WERI-Rb-1 (cell line): ENCODE data around the gene TTC28.

Experiments
- DNase-seq: peaks from one replicate; pipeline ENCODE4 v3.0.0-alpha.2; 2020
- H3K27ac ChIP-seq: fragments of 250-450 bp; sonication (Bioruptor Pico); 2 replicates; pipeline ENCODE4 v1.5.1; 2020; ENCODE audit warnings: mild to moderate bottlenecking, moderate library complexity
- H3K27me3 ChIP-seq: fragments of 250-450 bp; sonication (Bioruptor Pico); 2 replicates; pipeline ENCODE4 v1.5.1; 2021; ENCODE audit warnings: mild to moderate bottlenecking, low read depth, moderate library complexity; ENCODE audit not compliant: insufficient read depth, severe bottlenecking
- H3K36me3 ChIP-seq: fragments of 250-450 bp; sonication (Bioruptor Pico); 2 replicates; pipeline ENCODE4 v1.5.1; 2020; ENCODE audit warnings: mild to moderate bottlenecking, moderate library complexity
- H3K4me3 ChIP-seq: 2 replicates; pipeline ENCODE4 v1.5.1; 2011; ENCODE audit warnings: low read depth, mild to moderate bottlenecking, control low read depth, low read length
- H3K9me3 ChIP-seq: fragments of 250-450 bp; sonication (Bioruptor Pico); 2 replicates; pipeline ENCODE4 v1.5.1; 2021; ENCODE audit warnings: mild to moderate bottlenecking, moderate library complexity; ENCODE audit not compliant: severe bottlenecking
- TF ChIP-seq, protein P1 (sequence below): IDR thresholded peaks from 2 replicates; pipeline ENCODE4 v1.5.1; 2011; ENCODE audit warnings: low read depth, mild to moderate bottlenecking, control low read depth, inconsistent platforms, low read length

TTC28 gene

DNA sequence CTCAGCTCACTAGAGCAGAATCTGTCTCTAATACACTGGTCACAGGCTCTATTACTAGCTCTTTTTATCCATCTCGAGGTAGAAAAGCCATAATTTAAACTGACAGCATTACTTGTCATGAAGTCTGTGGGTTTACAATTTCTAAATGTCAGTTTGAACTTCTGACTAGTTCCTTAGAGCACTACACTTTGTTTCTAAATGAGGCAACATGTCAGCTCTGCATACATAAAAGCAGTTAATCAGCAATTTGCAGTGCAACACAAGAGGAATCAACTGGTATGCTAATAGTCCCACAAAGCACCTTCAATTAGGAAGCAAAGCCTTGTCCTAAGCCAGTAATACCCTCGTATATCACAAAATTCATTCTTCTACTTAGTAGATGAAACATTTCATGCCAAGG is 321.3 kb downstream of the TTC28 start:
- no peak for DNase-seq
- H3K36me3 ChIP-seq, result no peaks in the 10 kb centered on the region
- TF ChIP-seq, protein P1, sequence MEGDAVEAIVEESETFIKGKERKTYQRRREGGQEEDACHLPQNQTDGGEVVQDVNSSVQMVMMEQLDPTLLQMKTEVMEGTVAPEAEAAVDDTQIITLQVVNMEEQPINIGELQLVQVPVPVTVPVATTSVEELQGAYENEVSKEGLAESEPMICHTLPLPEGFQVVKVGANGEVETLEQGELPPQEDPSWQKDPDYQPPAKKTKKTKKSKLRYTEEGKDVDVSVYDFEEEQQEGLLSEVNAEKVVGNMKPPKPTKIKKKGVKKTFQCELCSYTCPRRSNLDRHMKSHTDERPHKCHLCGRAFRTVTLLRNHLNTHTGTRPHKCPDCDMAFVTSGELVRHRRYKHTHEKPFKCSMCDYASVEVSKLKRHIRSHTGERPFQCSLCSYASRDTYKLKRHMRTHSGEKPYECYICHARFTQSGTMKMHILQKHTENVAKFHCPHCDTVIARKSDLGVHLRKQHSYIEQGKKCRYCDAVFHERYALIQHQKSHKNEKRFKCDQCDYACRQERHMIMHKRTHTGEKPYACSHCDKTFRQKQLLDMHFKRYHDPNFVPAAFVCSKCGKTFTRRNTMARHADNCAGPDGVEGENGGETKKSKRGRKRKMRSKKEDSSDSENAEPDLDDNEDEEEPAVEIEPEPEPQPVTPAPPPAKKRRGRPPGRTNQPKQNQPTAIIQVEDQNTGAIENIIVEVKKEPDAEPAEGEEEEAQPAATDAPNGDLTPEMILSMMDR, result no peak
- no peak overlapping the region for H3K4me3 ChIP-seq
- H3K27ac ChIP-seq, result no peak overlapping the region
- H3K27me3 ChIP-seq, result no peaks in the 10 kb centered on the region
- peaks cover 5% of the 10 kb centered on the region for H3K9me3 ChIP-seq

DNA sequence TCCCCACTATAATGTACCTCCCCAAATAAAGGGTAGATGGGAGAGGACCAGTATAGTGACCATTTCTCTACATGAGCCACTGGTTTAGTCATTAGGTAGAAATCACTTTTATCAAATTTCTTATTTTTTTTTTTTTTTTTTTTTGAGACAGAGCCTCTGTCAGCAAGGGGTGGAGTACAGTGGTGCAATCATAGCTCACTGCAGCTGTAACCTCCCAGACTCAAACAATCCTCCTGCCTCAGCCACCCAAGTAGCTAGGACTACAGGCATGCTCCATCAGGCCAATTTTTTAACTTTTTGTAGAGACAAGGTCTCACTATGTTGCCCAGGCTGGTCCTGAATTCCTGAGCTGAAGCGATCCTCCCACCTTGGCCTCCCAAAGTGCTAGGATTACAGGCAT is 322.4 kb downstream of the TTC28 start:
- H3K36me3 ChIP-seq, result no peaks in the 10 kb centered on the region
- no peaks in the 10 kb centered on the region for H3K9me3 ChIP-seq
- TF ChIP-seq, protein P1, result no peak
- no peak overlapping the region for H3K27ac ChIP-seq
- no peaks in the 10 kb centered on the region for H3K27me3 ChIP-seq
- H3K4me3 ChIP-seq, result no peak overlapping the region
- no peak for DNase-seq

DNA sequence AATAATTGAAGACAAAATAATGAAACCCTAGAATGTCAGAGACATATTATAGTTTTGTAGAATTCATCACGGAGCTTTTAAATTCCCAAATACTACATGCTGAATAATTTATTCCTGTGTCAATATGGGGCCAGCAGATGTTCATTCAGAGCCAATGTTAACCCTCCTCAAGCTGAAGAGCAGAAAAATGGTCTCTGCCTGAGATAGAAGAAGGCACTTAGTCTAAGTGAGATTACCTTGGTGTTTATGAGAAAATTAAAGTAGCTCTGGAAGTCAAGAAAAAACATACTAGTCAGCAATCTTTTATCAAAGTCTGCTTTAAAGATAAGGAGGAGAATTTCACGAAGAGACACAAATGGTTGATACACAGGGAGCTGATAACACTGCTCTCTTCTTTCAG is 328.2 kb downstream of the TTC28 start:
- H3K27me3 ChIP-seq, result no peaks in the 10 kb centered on the region
- DNase-seq, result no peak
- no peak overlapping the region for H3K27ac ChIP-seq
- no peaks in the 10 kb centered on the region for H3K36me3 ChIP-seq
- TF ChIP-seq, protein P1, result no peak
- no peak overlapping the region for H3K4me3 ChIP-seq
- no peaks in the 10 kb centered on the region for H3K9me3 ChIP-seq

DNA sequence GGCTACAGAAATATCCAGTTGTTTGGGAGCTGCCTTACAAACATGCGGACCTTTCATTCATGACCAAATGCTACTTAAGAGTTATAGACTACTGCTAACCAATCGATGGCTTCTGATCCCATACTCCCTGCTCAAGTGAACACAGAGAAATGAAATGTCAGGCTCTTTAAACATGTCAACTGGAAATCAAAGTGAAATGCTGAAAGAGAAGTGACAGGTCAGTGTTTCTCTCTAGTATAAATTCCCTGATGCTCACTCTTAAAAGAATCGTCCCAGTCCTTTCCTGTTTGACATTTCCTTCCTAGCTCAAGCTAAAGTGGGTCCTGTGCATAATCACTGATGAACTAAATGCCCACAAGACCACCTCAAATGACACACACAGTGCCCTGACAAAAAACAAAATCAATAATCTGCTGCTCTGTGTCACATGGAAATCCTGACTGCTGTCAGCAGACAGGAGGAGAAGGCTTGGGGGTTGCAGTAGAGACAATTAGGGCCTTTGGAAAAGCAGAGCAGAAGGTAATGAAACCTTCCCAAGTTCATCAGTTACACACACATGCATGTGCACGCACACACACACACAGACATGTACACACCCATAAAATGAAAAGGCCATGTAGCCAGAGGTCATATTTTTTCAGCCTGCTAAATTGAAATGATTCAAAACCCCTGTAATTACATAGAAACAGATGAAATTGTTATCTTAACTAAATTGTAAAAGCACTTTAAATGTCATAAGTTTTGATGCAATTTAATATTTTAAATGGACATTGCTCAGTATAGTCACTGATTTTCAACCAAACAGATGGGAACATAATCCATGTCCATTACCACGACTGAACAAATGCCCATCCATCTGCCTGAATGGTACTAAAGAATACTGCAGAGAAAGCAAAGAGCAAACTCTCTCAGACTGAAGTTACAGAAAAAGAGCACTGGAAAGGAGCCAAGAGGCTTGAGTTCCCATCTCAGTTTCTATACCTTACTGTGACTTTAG is 330.7 kb downstream of the TTC28 start:
- H3K36me3 ChIP-seq, result no peaks in the 10 kb centered on the region
- H3K27me3 ChIP-seq, result no peaks in the 10 kb centered on the region
- peak; percentile 18 for DNase-seq

DNA sequence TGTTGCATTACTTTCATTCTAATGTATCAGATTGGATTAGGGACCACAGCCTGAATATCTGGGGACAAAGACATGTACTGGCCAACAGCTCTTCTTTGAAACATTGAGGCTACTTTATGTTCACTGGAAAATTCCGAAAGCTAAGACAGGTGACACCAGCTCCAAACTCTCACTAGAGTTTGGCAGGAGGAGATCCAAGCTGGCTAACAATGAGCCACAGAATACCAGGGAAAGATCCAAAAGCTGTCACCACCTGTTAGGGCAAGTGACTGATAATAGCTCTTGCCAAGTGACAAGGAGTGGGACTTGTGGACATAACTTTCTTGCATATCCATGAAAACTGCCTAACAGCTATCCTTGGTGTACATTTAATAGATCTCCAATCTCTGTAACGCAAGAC is 333.3 kb downstream of the TTC28 start:
- Histone ChIP-seq H3K9me3 (no peaks in the 10 kb centered on the region), H3K27me3 (no peaks in the 10 kb centered on the region), H3K36me3 (no peaks in the 10 kb centered on the region), H3K27ac (no peak overlapping the region), H3K4me3 (no peak overlapping the region)
- TF ChIP-seq, protein P1, result no peak
- DNase-seq, result no peak

More for the DNA sequence above, 330.7 kb downstream of the TTC28 start:
- TF ChIP-seq, protein P1, result no peak
- Histone ChIP-seq H3K27ac (peak overlapping the region; percentile 48), H3K4me3 (no peak overlapping the region), H3K9me3 (no peaks in the 10 kb centered on the region)
